Caco-2 (cell line): ENCODE results near the gene FBXW4. TPM values are rescaled to one million over a fixed set of nuclear protein-coding genes. Genes with fewer than 3 reads are reported as not detected.

Source experiments
- BruUV-seq: library from RNA; stranded (reverse); fragments of 400-500 nt; replicated peaks from 2 replicates; lab custom pipeline; 2021; lab: Mats Ljungman, UMichigan
- CTCF ChIA-PET: fragments of 300-600 bp; sonication (Branson Sonifier 250); formaldehyde crosslinking; loops from one replicate; lab custom pipeline; 2022; ENCODE audit warnings: antibody characterized with exemption; lab: Charles Lee
- POLR2A ChIA-PET: fragments of 300-600 bp; sonication (Branson Sonifier 250); formaldehyde crosslinking; loops from one replicate; lab custom pipeline; 2022; ENCODE audit warnings: antibody characterized with exemption; lab: Charles Lee
- DNase-seq, 2 experiments: peaks; one replicate each; pipeline versions ENCODE4 v3.0.0 to v3.0.0-alpha.2; 2020 to 2022
- H3K27me3 ChIP-seq: replicated peaks from 2 replicates; pipeline ENCODE4 v1.6.0; 2011; ENCODE audit warnings: low read length; ENCODE audit not compliant: control insufficient read depth, insufficient read depth
- H3K36me3 ChIP-seq: 2 replicates; pipeline ENCODE4 v1.5.1; 2011; ENCODE audit warnings: low read length; ENCODE audit not compliant: control insufficient read depth, insufficient read depth
- H3K4me1 ChIP-seq: fragments of 250-450 bp; sonication (Bioruptor Pico); 2 replicates; pipeline ENCODE4 v1.5.1; 2020; ENCODE audit warnings: mild to moderate bottlenecking
- H3K4me3 ChIP-seq: 2 replicates; pipeline ENCODE4 v1.5.1; 2011; ENCODE audit warnings: low read depth, mild to moderate bottlenecking, control low read depth, low read length
- H3K9me3 ChIP-seq: fragments of 250-450 bp; sonication (Bioruptor Pico); 2 replicates; pipeline ENCODE4 v1.5.1; 2020; ENCODE audit warnings: mild to moderate bottlenecking, moderate library complexity
- H3K27ac Mint-ChIP-seq: one replicate; pipeline ENCODE4 v1.8.0; 2022; ENCODE audit warnings: mixed read lengths; ENCODE audit not compliant: unreplicated experiment
- H3K27me3 Mint-ChIP-seq: one replicate; pipeline ENCODE4 v1.8.0; 2022; ENCODE audit warnings: mixed read lengths; ENCODE audit not compliant: insufficient read depth, unreplicated experiment
- H3K36me3 Mint-ChIP-seq: one replicate; pipeline ENCODE4 v1.8.0; 2022; ENCODE audit warnings: mild to moderate bottlenecking, mixed read lengths; ENCODE audit not compliant: insufficient read depth, unreplicated experiment
- H3K4me1 Mint-ChIP-seq: one replicate; pipeline ENCODE4 v1.8.0; 2022; ENCODE audit warnings: low read depth, mixed read lengths; ENCODE audit not compliant: unreplicated experiment
- H3K4me3 Mint-ChIP-seq: one replicate; pipeline ENCODE4 v1.8.0; 2022; ENCODE audit warnings: mild to moderate bottlenecking, moderate library complexity, mixed read lengths; ENCODE audit not compliant: unreplicated experiment
- H3K9me3 Mint-ChIP-seq: one replicate; pipeline ENCODE4 v1.8.0; 2022; ENCODE audit warnings: mixed read lengths; ENCODE audit not compliant: unreplicated experiment
- CTCF ChIP-seq, 2 experiments: fragments of 200-600 bp in 1 of 2; IDR thresholded peaks; 1 replicate in 1 of 2; 2 replicates in 1 of 2; pipeline versions ENCODE4 v1.5.1 to v1.8.0; 2011 to 2022; ENCODE audit warnings: antibody characterized with exemption in 1 of 2, control low read depth in 1 of 2, inconsistent platforms in 1 of 2, low read depth in 1 of 2, low read length in 1 of 2, mild to moderate bottlenecking in 1 of 2, moderate library complexity in 1 of 2; ENCODE audit not compliant: insufficient read depth in 1 of 2, severe bottlenecking in 1 of 2, unreplicated experiment in 1 of 2
- intact Hi-C: fragments of 100-400 bp; cut with micrococcal nuclease; formaldehyde crosslinking; loops from one replicate; pipeline ENCODE4 v1.10.0; 2022; ENCODE audit not compliant: unreplicated experiment
- total RNA-seq: library from RNA; stranded (reverse); gene quantifications from 2 replicates; pipeline ENCODE4 v1.2.3, GENCODE V29; 2022

Gene FBXW4
- total RNA-seq, 1 experiment from 2014 or later = 44.0 TPM

- Histone ChIP-seq H3K4me1 (peaks cover 21% of the 10 kb centered on the region), H3K27me3 (no peaks in the 10 kb centered on the region), H3K36me3 (no peaks in the 10 kb centered on the region), H3K4me3 (no peak overlapping the region), H3K9me3 (no peaks in the 10 kb centered on the region)
- intact Hi-C loops = no loop called here
- no peak overlapping the region for H3K4me3 Mint-ChIP-seq
- H3K27me3 Mint-ChIP-seq = no peaks in the 10 kb centered on the region
- no peak for DNase-seq
- no TSS peak for BruUV-seq
- CTCF ChIA-PET = no interaction called here
- H3K4me1 Mint-ChIP-seq = peaks cover 20% of the 10 kb centered on the region
- TF ChIP-seq CTCF (IDR thresholded peaks at IDR 0.05; ENCODE audit: insufficient read depth in 1 of 2, low read depth in 1 of 2, low read length in 1 of 2, severe bottlenecking in 1 of 2, unreplicated experiment in 1 of 2) = no peak
- no peaks in the 10 kb centered on the region for H3K9me3 Mint-ChIP-seq
- POLR2A ChIA-PET = interaction anchor here (0.5 kb wide), 1 partner anchor 99 kb away, joined by 7 read pairs; no protein-coding TSS in a partner anchor
- H3K36me3 Mint-ChIP-seq = peaks cover 7% of the 10 kb centered on the region
- H3K27ac Mint-ChIP-seq = no peak overlapping the region
These were observed 26.8 kb upstream of the FBXW4 start for GRCh38 chr10:101721806-101722205.

GRCh38 chr10:101720606-101721230, 25.7 kb upstream of the FBXW4 start:
- Mint-ChIP-seq H3K4me1 (peaks cover 14% of the 10 kb centered on the region), H3K9me3 (no peaks in the 10 kb centered on the region), H3K27ac (no peak overlapping the region), H3K36me3 (peaks cover 7% of the 10 kb centered on the region), H3K27me3 (no peaks in the 10 kb centered on the region), H3K4me3 (no peak overlapping the region)
- DNase-seq = no peak
- intact Hi-C loops = no loop called here
- Histone ChIP-seq H3K9me3 (no peaks in the 10 kb centered on the region), H3K27me3 (no peaks in the 10 kb centered on the region), H3K4me3 (no peak overlapping the region), H3K36me3 (no peaks in the 10 kb centered on the region), H3K4me1 (peaks cover 15% of the 10 kb centered on the region)
- BruUV-seq = no TSS peak
- POLR2A ChIA-PET = no interaction called here
- CTCF ChIA-PET = no interaction called here
- TF ChIP-seq CTCF (IDR thresholded peaks at IDR 0.05; ENCODE audit: insufficient read depth in 1 of 2, low read depth in 1 of 2, low read length in 1 of 2, severe bottlenecking in 1 of 2, unreplicated experiment in 1 of 2) = no peak

GRCh38 chr10:101718690-101719275, 23.8 kb upstream of the FBXW4 start:
- peaks cover 5% of the 10 kb centered on the region for H3K36me3 Mint-ChIP-seq
- H3K4me3 Mint-ChIP-seq = no peak overlapping the region
- Histone ChIP-seq H3K4me1 (0 out of 2 replicates have a peak, but pooled peaks cover 3% of the 10 kb centered on the region), H3K27me3 (no peaks in the 10 kb centered on the region), H3K4me3 (no peak overlapping the region), H3K9me3 (no peaks in the 10 kb centered on the region), H3K36me3 (no peaks in the 10 kb centered on the region)
- H3K9me3 Mint-ChIP-seq = no peaks in the 10 kb centered on the region
- no peak for TF ChIP-seq CTCF (IDR thresholded peaks at IDR 0.05; ENCODE audit: insufficient read depth in 1 of 2, low read depth in 1 of 2, low read length in 1 of 2, severe bottlenecking in 1 of 2, unreplicated experiment in 1 of 2)
- peaks cover 6% of the 10 kb centered on the region for H3K4me1 Mint-ChIP-seq
- H3K27me3 Mint-ChIP-seq = no peaks in the 10 kb centered on the region
- BruUV-seq = no TSS peak
- no peak for DNase-seq
- CTCF ChIA-PET = no interaction called here
- POLR2A ChIA-PET = no interaction called here
- intact Hi-C loops = no loop called here
- H3K27ac Mint-ChIP-seq = no peak overlapping the region
